Sigmoid colon (tissue), 4 donors: ENCODE results near the gene ATP5F1A.
"Not testable (repeated sequence)": the region's sequence is repeated elsewhere in the genome, so short reads cannot be mapped to it uniquely, and the experiment has no call there.

ENCODE experiments used
- EP300 ChIP-seq, 4 donors: sonication (generic); formaldehyde crosslinking; IDR thresholded peaks; one replicate each; pipeline ENCODE4 v1.6.1; 2017; ENCODE audit warnings: antibody characterized with exemption in 4 of 4
- POLR2A ChIP-seq, 2 donors: fragments of 450-650 bp; IDR thresholded peaks; one replicate each; pipeline ENCODE4 v1.6.1; 2016; ENCODE audit warnings: antibody characterized with exemption in 2 of 2, mild to moderate bottlenecking in 2 of 2, moderate library complexity in 2 of 2

- not testable (repeated sequence) for TF ChIP-seq EP300, POLR2A (IDR thresholded peaks at IDR 0.05)
Observed at GRCh38 chr18:46130549-46130948, 32.5 kb upstream of the ATP5F1A start.
